ENCODE measurements around the gene ATAD3A. TPM values are rescaled to one million over a fixed set of nuclear protein-coding genes. Genes with fewer than 3 reads are reported as not detected.

Gene ATAD3A
- total RNA-seq, 1 experiment from 2014 or later = 71.2 TPM

GRCh38 chr1:1578371-1578940 is 66.5 kb downstream of the ATAD3A start:
- no peak for TF ChIP-seq ZNF219 (CRISPR knock-in tag; IDR thresholded peaks at IDR 0.05; ENCODE audit: borderline replicate concordance)
- no peak for TF ChIP-seq RELA (CRISPR knock-in tag; IDR thresholded peaks at IDR 0.05; ENCODE audit: borderline replicate concordance)
- no peak for TF ChIP-seq GRHL2 (CRISPR knock-in tag; IDR thresholded peaks at IDR 0.05; ENCODE audit: insufficient replicate concordance, severe bottlenecking)
- TF ChIP-seq OVOL2 (CRISPR knock-in tag; IDR thresholded peaks at IDR 0.05; ENCODE audit: borderline replicate concordance) = no peak
- no peak for TF ChIP-seq NFATC4 (CRISPR knock-in tag; IDR thresholded peaks at IDR 0.05)
- no peak for TF ChIP-seq USF1 (CRISPR knock-in tag; IDR thresholded peaks at IDR 0.05)
- no peak for TF ChIP-seq ZBTB43 (CRISPR knock-in tag; IDR thresholded peaks at IDR 0.05)
- TF ChIP-seq SOX15 (CRISPR knock-in tag; IDR thresholded peaks at IDR 0.05) = no peak
- no peak for TF ChIP-seq EMX1 (CRISPR knock-in tag; IDR thresholded peaks at IDR 0.05)
- TF ChIP-seq CREB1 (CRISPR knock-in tag; IDR thresholded peaks at IDR 0.05) = no peak
- no peak for TF ChIP-seq KAT7 (CRISPR knock-in tag; IDR thresholded peaks at IDR 0.05; ENCODE audit: borderline replicate concordance)
- TF ChIP-seq ZNF138 (CRISPR knock-in tag; conservative IDR thresholded peaks at IDR 0.05) = no peak
- Mint-ChIP-seq H3K4me3 (no peak overlapping the region), H3K27ac (no peak overlapping the region), H3K36me3 (no peaks in the 10 kb centered on the region; the same call in 1 of the 2 replicates), H3K4me1 (peaks cover 11% of the 10 kb centered on the region), H3K27me3 (ENCODE audit: low read depth) (peaks cover 21% of the 10 kb centered on the region), H3K9me3 (no peaks in the 10 kb centered on the region)
- ATAC-seq (no peak), DNase-seq (ENCODE audit: low spot score) (no peak)
- CTCF ChIA-PET = interaction anchor here (0.7 to 1.8 kb wide), 2 partner anchors 27 to 74 kb away, joined by 4 to 5 read pairs; no protein-coding TSS in a partner anchor
- POLR2A ChIA-PET = interaction anchor here (2.3 kb wide), 1 partner anchor 37 kb away, joined by 7 read pairs; the partner anchor contains the start of gene MIB2

GRCh38 chr1:1582585-1583346 is 70.8 kb downstream of the ATAD3A start:
- no peak overlapping the region for H3K27ac Mint-ChIP-seq
- POLR2A ChIA-PET = no interaction called here
- H3K27me3 Mint-ChIP-seq (ENCODE audit: low read depth) = peaks cover 30% of the 10 kb centered on the region
- DNase-seq (ENCODE audit: low spot score) (no peak), ATAC-seq (no peak)
- no peaks in the 10 kb centered on the region for H3K36me3 Mint-ChIP-seq
- TF ChIP-seq ATF2 (CRISPR knock-in tag; IDR thresholded peaks at IDR 0.05; ENCODE audit: borderline replicate concordance, low read depth) (no peak), MAX (CRISPR knock-in tag; IDR thresholded peaks at IDR 0.05) (no peak), PRDM15 (CRISPR knock-in tag; IDR thresholded peaks at IDR 0.05) (no peak), CTCF (IDR thresholded peaks at IDR 0.05) (no peak)
- H3K4me3 Mint-ChIP-seq = no peak overlapping the region
- no peaks in the 10 kb centered on the region for H3K9me3 Mint-ChIP-seq
- CTCF ChIA-PET = no interaction called here
- no peaks in the 10 kb centered on the region for H3K4me1 Mint-ChIP-seq
